H1 (cell line): Measurements from ENCODE around the gene DIS3. TPM values are rescaled to one million over a fixed set of nuclear protein-coding genes. Genes with fewer than 3 reads are reported as not detected.

Source experiments
- CHD7 ChIP-seq: fragments of 300-600 bp; sonication (generic); IDR thresholded peaks from 2 replicates; pipeline ENCODE4 v1.7.1; 2012; ENCODE audit warnings: low read length, moderate library complexity, mild to moderate bottlenecking, inconsistent platforms; ENCODE audit not compliant: insufficient replicate concordance
- EGR1 ChIP-seq: IDR thresholded peaks from 2 replicates; pipeline ENCODE4 v1.6.1; 2011; ENCODE audit warnings: low read depth, low read length, borderline replicate concordance
- HDAC2 ChIP-seq, 2 experiments: fragments of 300-600 bp in 1 of 2; sonication (generic) in 1 of 2; IDR thresholded peaks; 2 replicates each; pipeline ENCODE4 v1.6.1; 2011 to 2012; ENCODE audit warnings: low read depth in 2 of 2, low read length in 2 of 2, mild to moderate bottlenecking in 2 of 2, moderate library complexity in 2 of 2, borderline replicate concordance in 1 of 2, inconsistent platforms in 1 of 2
- HDAC6 ChIP-seq: IDR thresholded peaks from one replicate; pipeline ENCODE4 v1.7.1; 2012; ENCODE audit warnings: low read depth, mild to moderate bottlenecking, inconsistent platforms, low read length, moderate library complexity
- NRF1 ChIP-seq: IDR thresholded peaks from 2 replicates; pipeline ENCODE4 v1.6.1; 2011; ENCODE audit warnings: mild to moderate bottlenecking, low read depth, low read length, improper control_type of control experiment
- PHF8 ChIP-seq: fragments of 200-600 bp; sonication (generic); conservative IDR thresholded peaks from 2 replicates; pipeline ENCODE4 v1.7.1; 2012; ENCODE audit warnings: low read depth, mild to moderate bottlenecking, inconsistent platforms, low read length, moderate library complexity
- RFX5 ChIP-seq: IDR thresholded peaks from 2 replicates; pipeline ENCODE4 v1.6.1; 2011; ENCODE audit warnings: low read depth, low read length, improper control_type of control experiment, borderline replicate concordance
- SAP30 ChIP-seq: fragments of 300-600 bp; sonication (generic); IDR thresholded peaks from 2 replicates; pipeline ENCODE4 v1.7.1; 2012; ENCODE audit warnings: low read length, moderate library complexity, mild to moderate bottlenecking, inconsistent platforms; ENCODE audit not compliant: insufficient read depth, insufficient replicate concordance
- SP2 ChIP-seq: IDR thresholded peaks from 2 replicates; pipeline ENCODE4 v1.6.1; 2012; ENCODE audit warnings: mild to moderate bottlenecking, low read length, inconsistent platforms
- TAF7 ChIP-seq: optimal IDR thresholded peaks from 2 replicates; pipeline ENCODE3; 2011; ENCODE audit warnings: low read depth, mild to moderate bottlenecking, inconsistent platforms, low read length, moderate library complexity, borderline replicate concordance
- polyA plus RNA-seq, 7 experiments: library from polyadenylated mRNA; depleted of rRNA in 3 of 7; stranded (reverse) in 5 of 7; unstranded in 2 of 7; fragments of >200 nt in 5 of 7; fragments of 200-250 nt in 2 of 7; gene quantifications; 1 replicate in 5 of 7; 2 replicates in 1 of 7; 4 replicates in 1 of 7; pipeline versions ENCODE4 v1.2.1 to v1.2.3, GENCODE V29; 2011 to 2013; ENCODE audit warnings: missing spikeins in 2 of 7, mixed read lengths in 2 of 7
- total RNA-seq: library from RNA; stranded (reverse); fragmentation: NEBNext Ultra II Directional; extraction: Animal tissue kit (Norgen Biotek cat#: 25700); gene quantifications from 2 replicates; pipeline ENCODE4 v1.2.1, GENCODE V29; 2021

The DIS3 gene
- total and polyA plus RNA-seq, 2 of the 8 experiments (the other 6 are each of a cell fraction or from before 2014, with no cell fraction given) = 10.8 to 39.9 TPM

DNA sequence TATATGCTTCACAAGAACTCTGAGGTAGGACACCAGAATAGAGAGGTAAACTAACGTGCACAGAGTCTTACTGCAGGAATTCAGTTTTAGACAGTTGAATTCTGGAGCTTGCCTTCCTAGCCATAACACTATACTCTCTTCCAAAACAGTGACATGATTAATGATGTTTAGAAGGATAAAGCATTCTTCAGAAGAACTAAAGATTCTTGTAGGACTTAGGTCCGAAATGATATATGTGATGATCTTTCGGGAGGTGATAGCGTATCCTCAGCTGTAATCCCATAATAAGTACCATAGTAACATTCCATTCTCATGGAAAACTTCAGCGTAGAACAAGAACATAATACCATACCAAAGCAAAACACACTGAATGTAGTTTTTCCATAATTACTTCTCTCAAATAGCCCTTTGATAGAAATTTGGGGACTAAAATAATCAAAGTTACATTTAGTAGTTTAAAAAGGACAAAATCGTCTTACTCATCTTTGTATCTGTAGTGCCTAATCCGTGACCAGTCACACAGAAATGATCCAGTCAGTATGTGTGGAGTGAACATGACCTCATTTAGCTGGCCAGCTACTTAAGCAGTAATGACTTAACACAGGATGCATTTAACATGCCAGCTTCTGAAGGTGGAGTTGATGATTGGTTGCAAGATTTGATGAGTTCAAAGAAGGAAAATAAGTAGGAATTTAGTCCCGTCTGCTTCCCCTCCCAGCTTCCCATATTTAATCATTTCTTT is 38.6 kb upstream of the DIS3 start (continued):
- TF ChIP-seq CHD7 (no peak), HDAC6 (no peak), PHF8 (no peak), NRF1 (no peak), SAP30 (no peak), TAF7 (no peak), SP2 (no peak), HDAC2 (IDR thresholded peaks at IDR 0.05; ENCODE audit: borderline replicate concordance in 1 of 2, low read depth in 2 of 2, low read length in 2 of 2) (no peak), RFX5 (no peak), EGR1 (no peak)
